ENCODE data around the gene TMEM101. TPM values are rescaled to one million over a fixed set of nuclear protein-coding genes. Genes with fewer than 3 reads are reported as not detected.

Gene TMEM101
- total RNA-seq, 1 experiment from 2014 or later = 33.5 TPM

DNA sequence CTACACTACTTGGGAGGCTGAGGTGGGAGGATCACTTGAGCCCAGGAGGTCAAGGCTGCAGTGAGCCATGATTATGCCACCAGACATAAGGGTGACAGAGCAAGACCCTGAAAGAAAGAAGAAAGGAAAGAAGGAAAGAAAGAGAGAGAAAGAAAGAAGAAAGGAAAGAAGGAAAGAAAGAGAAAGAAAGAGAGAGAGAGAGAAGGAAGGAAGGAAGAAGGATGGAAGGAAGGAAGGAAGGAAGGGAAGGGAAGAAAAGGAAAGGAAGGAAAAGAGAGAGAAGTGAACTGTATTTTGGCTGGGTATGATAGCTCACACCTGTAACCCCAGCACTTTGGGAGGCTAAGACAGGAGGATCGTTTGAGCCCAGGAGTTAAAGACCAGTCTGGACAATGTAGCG lies 36.7 kb downstream of the TMEM101 start:
- Histone ChIP-seq H2AFZ (no peak overlapping the region), H3K9me3 (ENCODE audit: insufficient read depth, low read depth) (no peaks in the 10 kb centered on the region), H3K4me3 (no peak overlapping the region), H4K20me1 (ENCODE audit: insufficient read depth) (no peaks in the 10 kb centered on the region), H3K9me2 (ENCODE audit: insufficient read depth) (no peaks in the 10 kb centered on the region), H3K27ac (no peak overlapping the region), H3K4me2 (no peak overlapping the region), H3K27me3 (ENCODE audit: insufficient read depth, low read depth) (peaks cover 69% of the 10 kb centered on the region), H3K4me1 (replicated peaks; ENCODE audit: insufficient read depth) (no peaks in the 10 kb centered on the region), H3K36me3 (ENCODE audit: low read depth) (no peaks in the 10 kb centered on the region), H3K79me2 (ENCODE audit: low read depth) (no peaks in the 10 kb centered on the region), H3F3A (ENCODE audit: insufficient read depth, low read depth) (no peaks in the 10 kb centered on the region; the same call in 1 of the 2 replicates)
- DNase-seq = no peak
- CTCF ChIA-PET = no interaction called here
- TF ChIP-seq, protein P1, sequence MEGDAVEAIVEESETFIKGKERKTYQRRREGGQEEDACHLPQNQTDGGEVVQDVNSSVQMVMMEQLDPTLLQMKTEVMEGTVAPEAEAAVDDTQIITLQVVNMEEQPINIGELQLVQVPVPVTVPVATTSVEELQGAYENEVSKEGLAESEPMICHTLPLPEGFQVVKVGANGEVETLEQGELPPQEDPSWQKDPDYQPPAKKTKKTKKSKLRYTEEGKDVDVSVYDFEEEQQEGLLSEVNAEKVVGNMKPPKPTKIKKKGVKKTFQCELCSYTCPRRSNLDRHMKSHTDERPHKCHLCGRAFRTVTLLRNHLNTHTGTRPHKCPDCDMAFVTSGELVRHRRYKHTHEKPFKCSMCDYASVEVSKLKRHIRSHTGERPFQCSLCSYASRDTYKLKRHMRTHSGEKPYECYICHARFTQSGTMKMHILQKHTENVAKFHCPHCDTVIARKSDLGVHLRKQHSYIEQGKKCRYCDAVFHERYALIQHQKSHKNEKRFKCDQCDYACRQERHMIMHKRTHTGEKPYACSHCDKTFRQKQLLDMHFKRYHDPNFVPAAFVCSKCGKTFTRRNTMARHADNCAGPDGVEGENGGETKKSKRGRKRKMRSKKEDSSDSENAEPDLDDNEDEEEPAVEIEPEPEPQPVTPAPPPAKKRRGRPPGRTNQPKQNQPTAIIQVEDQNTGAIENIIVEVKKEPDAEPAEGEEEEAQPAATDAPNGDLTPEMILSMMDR (conservative IDR thresholded peaks at IDR 0.05) = no peak
- TF ChIP-seq EZH2 (IDR thresholded peaks at IDR 0.05; ENCODE audit: low read depth) = no peak
- BruUV-seq (replicated peaks) = no TSS peak
- POLR2A ChIA-PET (ENCODE audit: unreplicated experiment) = no interaction called here
- intact Hi-C loops (cut with micrococcal nuclease; ENCODE audit: unreplicated experiment) = no loop called here

GRCh38 chr17:43976963-43977837 lies 37.6 kb downstream of the TMEM101 start:
- Histone ChIP-seq H3K27ac (no peak overlapping the region), H3K4me1 (replicated peaks; ENCODE audit: insufficient read depth) (no peaks in the 10 kb centered on the region), H3K4me2 (no peak overlapping the region), H3K4me3 (no peak overlapping the region), H3K36me3 (ENCODE audit: low read depth) (no peaks in the 10 kb centered on the region), H3K79me2 (ENCODE audit: low read depth) (no peaks in the 10 kb centered on the region), H4K20me1 (ENCODE audit: insufficient read depth) (no peaks in the 10 kb centered on the region), H3K27me3 (ENCODE audit: insufficient read depth, low read depth) (peaks cover 60% of the 10 kb centered on the region), H3K9me3 (ENCODE audit: insufficient read depth, low read depth) (no peaks in the 10 kb centered on the region), H3F3A (ENCODE audit: insufficient read depth, low read depth) (no peaks in the 10 kb centered on the region; the same call in 1 of the 2 replicates), H2AFZ (no peak overlapping the region), H3K9me2 (ENCODE audit: insufficient read depth) (no peaks in the 10 kb centered on the region)
- DNase-seq = no peak
- BruUV-seq (replicated peaks) = no TSS peak
- CTCF ChIA-PET = no interaction called here
- TF ChIP-seq, protein P1 (conservative IDR thresholded peaks at IDR 0.05) = no peak
- TF ChIP-seq EZH2 (IDR thresholded peaks at IDR 0.05; ENCODE audit: low read depth) = no peak
- intact Hi-C loops (cut with micrococcal nuclease; ENCODE audit: unreplicated experiment) = no loop called here
- POLR2A ChIA-PET (ENCODE audit: unreplicated experiment) = no interaction called here

- Histone ChIP-seq H3K36me3 (ENCODE audit: low read depth) (no peaks in the 10 kb centered on the region), H3K4me2 (no peak overlapping the region), H3K4me1 (replicated peaks; ENCODE audit: insufficient read depth) (no peaks in the 10 kb centered on the region), H3K27me3 (ENCODE audit: insufficient read depth, low read depth) (peaks cover 47% of the 10 kb centered on the region), H4K20me1 (ENCODE audit: insufficient read depth) (no peaks in the 10 kb centered on the region), H3K79me2 (ENCODE audit: low read depth) (no peaks in the 10 kb centered on the region), H3K9me2 (ENCODE audit: insufficient read depth) (no peaks in the 10 kb centered on the region), H3K9me3 (ENCODE audit: insufficient read depth, low read depth) (no peaks in the 10 kb centered on the region), H3K27ac (no peak overlapping the region), H3K4me3 (no peak overlapping the region), H2AFZ (no peak overlapping the region), H3F3A (ENCODE audit: insufficient read depth, low read depth) (no peaks in the 10 kb centered on the region; the same call in 1 of the 2 replicates)
- POLR2A ChIA-PET (ENCODE audit: unreplicated experiment) = no interaction called here
- TF ChIP-seq, protein P1 (conservative IDR thresholded peaks at IDR 0.05) = no peak
- no peak for TF ChIP-seq EZH2 (IDR thresholded peaks at IDR 0.05; ENCODE audit: low read depth)
- CTCF ChIA-PET = no interaction called here
- no peak for DNase-seq
- intact Hi-C loops (cut with micrococcal nuclease; ENCODE audit: unreplicated experiment) = no loop called here
- BruUV-seq (replicated peaks) = no TSS peak
Measured at GRCh38 chr17:43975898-43976297, 38.9 kb downstream of the TMEM101 start.

All from PC-9 (cell line).